ENCODE measurements around the gene CSPG4. TPM values are rescaled to one million over a fixed set of nuclear protein-coding genes. Genes with fewer than 3 reads are reported as not detected.

CSPG4 gene
- total and polyA plus RNA-seq, 8 donors = 0.35 to 3.1 (median 1.0) TPM

GRCh38 chr15:75661756-75662140 lies 50.9 kb downstream of the CSPG4 start:
- no peaks in the 10 kb centered on the region for H3K27me3 ChIP-seq
- peaks cover 8 to 23% (median 16%) of the 10 kb centered on the region in 3 donors for H3K4me1 ChIP-seq
- H3K27ac ChIP-seq = peak overlapping the region in 3 of 4 donors; percentile 10 to 47 (median 41)
- H3K36me3 ChIP-seq = peaks cover 0 to 17% (median 8%) of the 10 kb centered on the region in 3 donors
- intact Hi-C loops (cut with DNase I) = no loop called here
- no peak for DNase-seq
- H3K9me3 ChIP-seq = no peaks in the 10 kb centered on the region
- no peak for FAIRE-seq
- ATAC-seq = no peak
- no peak overlapping the region for H3K4me3 ChIP-seq
- no peak for TF ChIP-seq CTCF (IDR thresholded peaks at IDR 0.05)
- WGBS, 2 donors = 80 to 84% methylated on average over 3 of the region's 3 CpGs

- 73 to 74% methylated on average over 14 of the region's 14 CpGs for WGBS, 2 donors
- TF ChIP-seq CTCF (IDR thresholded peaks at IDR 0.05) = no peak
- Histone ChIP-seq H3K4me3 (no peak overlapping the region), H3K36me3 (peaks cover 0 to 17% (median 8%) of the 10 kb centered on the region in 3 donors), H3K27ac (peak overlapping the region; percentile 10 to 47 (median 28)), H3K27me3 (no peaks in the 10 kb centered on the region), H3K4me1 (peaks cover 8 to 25% (median 16%) of the 10 kb centered on the region in 3 donors), H3K9me3 (no peaks in the 10 kb centered on the region)
- intact Hi-C loops (cut with DNase I) = no loop called here
- FAIRE-seq = no peak
- peak in 3 of 4 donors; percentile 59 to 72 (median 62) for ATAC-seq
- DNase-seq = peak in 4 of 6 donors; percentile 43 to 69 (median 55)
These were observed 51.4 kb downstream of the CSPG4 start for GRCh38 chr15:75661100-75661755.

- ATAC-seq (no peak), DNase-seq (no peak), FAIRE-seq (no peak)
- peaks cover 8 to 28% (median 16%) of the 10 kb centered on the region in 3 donors for H3K4me1 ChIP-seq
- intact Hi-C loops (cut with DNase I) = no loop called here
- H3K9me3 ChIP-seq = no peaks in the 10 kb centered on the region
- TF ChIP-seq CTCF (IDR thresholded peaks at IDR 0.05) = no peak
- whole genome bisulfite sequencing, 2 donors = 75 to 81% methylated on average over 17 of the region's 17 CpGs
- H3K36me3 ChIP-seq = peaks cover 0 to 17% (median 8%) of the 10 kb centered on the region in 3 donors
- H3K27ac ChIP-seq = no peak overlapping the region
- H3K4me3 ChIP-seq = no peak overlapping the region
- no peaks in the 10 kb centered on the region for H3K27me3 ChIP-seq
These were observed 52.6 kb downstream of the CSPG4 start for GRCh38 chr15:75659928-75660645.

DNA sequence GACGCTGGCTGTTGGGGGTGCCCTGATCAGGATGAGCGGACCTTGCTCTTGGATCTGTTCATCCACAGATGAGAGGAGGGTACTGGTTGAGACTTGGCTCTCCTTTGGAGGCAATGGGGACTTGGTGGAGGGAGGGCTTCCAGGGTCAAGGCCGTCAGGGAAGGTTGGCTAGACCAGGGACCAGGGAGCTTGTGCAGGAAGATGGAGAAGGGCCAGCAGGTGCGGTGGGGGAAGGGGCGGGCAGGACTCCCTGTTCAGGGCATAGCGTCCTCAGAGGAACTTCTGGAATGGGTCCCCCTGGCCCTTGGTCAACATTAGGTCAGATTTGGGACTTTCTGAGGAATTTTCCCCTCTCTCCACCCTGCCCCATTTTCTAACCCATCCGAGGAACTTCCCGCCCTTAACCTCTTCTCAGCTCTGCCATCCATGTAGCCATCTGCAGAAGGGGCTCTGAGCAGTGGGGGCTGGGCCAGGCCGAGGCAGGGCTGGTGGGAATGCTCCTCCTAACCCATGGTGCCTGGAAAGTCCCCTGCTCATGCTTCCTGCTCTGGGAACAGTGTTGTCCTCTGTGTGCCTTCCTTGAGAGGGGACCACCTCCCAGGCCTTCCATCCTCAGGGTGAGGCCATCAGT lies 53.4 kb downstream of the CSPG4 start:
- H3K9me3 ChIP-seq = no peaks in the 10 kb centered on the region
- 72 to 74% methylated on average over 9 of the region's 9 CpGs for WGBS, 2 donors
- H3K4me1 ChIP-seq = peaks cover 8 to 36% (median 16%) of the 10 kb centered on the region in 3 donors
- no peak overlapping the region for H3K27ac ChIP-seq
- ATAC-seq = peak in 1 of 4 donors; percentile 5
- TF ChIP-seq CTCF (IDR thresholded peaks at IDR 0.05) = no peak
- FAIRE-seq = no peak
- intact Hi-C loops (cut with DNase I) = no loop called here
- H3K4me3 ChIP-seq = no peak overlapping the region
- peaks cover 0 to 17% (median 8%) of the 10 kb centered on the region in 3 donors for H3K36me3 ChIP-seq
- DNase-seq = no peak
- no peaks in the 10 kb centered on the region for H3K27me3 ChIP-seq
